Panc1 (cell line): ENCODE results near the gene FUS. TPM values are rescaled to one million over a fixed set of nuclear protein-coding genes. Genes with fewer than 3 reads are reported as not detected.

ENCODE experiments used
- ATAC-seq: fragments of 200-7000 bp; cut with Tn5 transposase; 2 replicates; pipeline ENCODE4 v1.9.1; 2020; ENCODE audit warnings: mild to moderate bottlenecking, moderate library complexity
- BruUV-seq: library from RNA; stranded (reverse); fragments of 400-500 nt; replicated peaks from 2 replicates; lab custom pipeline; 2021; lab: Mats Ljungman, UMichigan
- CTCF ChIA-PET: fragments of 300-600 bp; sonication (Branson Sonifier 250); formaldehyde crosslinking; loops from one replicate; lab custom pipeline; 2022; ENCODE audit warnings: antibody characterized with exemption; lab: Charles Lee
- POLR2A ChIA-PET: fragments of 300-600 bp; sonication (Branson Sonifier 250); formaldehyde crosslinking; loops from one replicate; lab custom pipeline; 2022; ENCODE audit warnings: antibody characterized with exemption; lab: Charles Lee
- DNase-seq: peaks from one replicate; pipeline ENCODE4 v3.0.0-alpha.2; 2010; ENCODE audit warnings: low read depth, low spot score
- H3K27ac ChIP-seq: 2 replicates; pipeline ENCODE4 v1.5.1; 2011; ENCODE audit warnings: mild to moderate bottlenecking, low read length, inconsistent platforms
- H3K27me3 ChIP-seq: fragments of 200-500 bp; sonication (Bioruptor generic); 2 replicates; pipeline ENCODE4 v1.6.0; 2014; ENCODE audit warnings: low read length, inconsistent platforms; ENCODE audit not compliant: control insufficient read depth, insufficient read depth
- H3K36me3 ChIP-seq: fragments of 200-500 bp; sonication (Bioruptor generic); 2 replicates; pipeline ENCODE4 v1.5.1; 2014; ENCODE audit warnings: inconsistent platforms, mild to moderate bottlenecking, low read length, moderate library complexity; ENCODE audit not compliant: control insufficient read depth, insufficient read depth
- H3K4me1 ChIP-seq: 2 replicates; pipeline ENCODE4 v1.5.1; 2011; ENCODE audit warnings: inconsistent platforms, mild to moderate bottlenecking, low read length, moderate library complexity; ENCODE audit not compliant: control insufficient read depth, insufficient read depth
- H3K4me3 ChIP-seq, 2 experiments: 2 replicates each; pipeline ENCODE4 v1.5.1; 2011 to 2012; ENCODE audit warnings: low read depth in 2 of 2, low read length in 2 of 2, mild to moderate bottlenecking in 2 of 2, inconsistent platforms in 1 of 2, moderate library complexity in 1 of 2
- H3K9me3 ChIP-seq: fragments of 200-500 bp; sonication (Bioruptor generic); 2 replicates; pipeline ENCODE4 v1.5.1; 2014; ENCODE audit warnings: low read depth, mild to moderate bottlenecking, inconsistent platforms, low read length, moderate library complexity; ENCODE audit not compliant: control insufficient read depth, insufficient read depth
- CTCF ChIP-seq: fragments of 450-650 bp; IDR thresholded peaks from 2 replicates; pipeline ENCODE4 v1.5.1; 2017; ENCODE audit warnings: mild to moderate bottlenecking
- POLR2AphosphoS5 ChIP-seq: IDR thresholded peaks from 2 replicates; pipeline ENCODE4 v1.6.1; 2012; ENCODE audit warnings: mild to moderate bottlenecking, low read depth, low read length, moderate library complexity
- REST ChIP-seq, 2 experiments: IDR thresholded peaks; 2 replicates each; pipeline ENCODE4 v1.6.1; 2011 to 2012; ENCODE audit warnings: low read depth in 2 of 2, control low read depth in 1 of 2, low read length in 1 of 2, mild to moderate bottlenecking in 1 of 2, moderate library complexity in 1 of 2; ENCODE audit not compliant: insufficient read depth in 1 of 2
- SIN3A ChIP-seq: IDR thresholded peaks from 2 replicates; pipeline ENCODE4 v1.6.1; 2012; ENCODE audit warnings: low read depth, mild to moderate bottlenecking, low read length, moderate library complexity, borderline replicate concordance; ENCODE audit not compliant: insufficient read depth
- TCF7L2 ChIP-seq: IDR thresholded peaks from 2 replicates; pipeline ENCODE4 v1.6.1; 2011; ENCODE audit warnings: mild to moderate bottlenecking, low read depth, low read length, inconsistent platforms
- in situ Hi-C: cut with HindIII; loops from 2 replicates; pipeline ENCODE4 v1.10.0; 2016; ENCODE audit warnings: low sequenced_read_pairs, low pct_unique_long_range_greater_than_20kb
- intact Hi-C: fragments of 100-400 bp; cut with micrococcal nuclease; formaldehyde crosslinking; loops from one replicate; pipeline ENCODE4 v1.10.0; 2022; ENCODE audit not compliant: unreplicated experiment
- total RNA-seq: library from RNA; stranded (reverse); gene quantifications from one replicate; pipeline ENCODE4 v1.2.1, GENCODE V29; 2021; ENCODE audit not compliant: unreplicated experiment

Gene FUS
- total RNA-seq, 1 experiment from 2014 or later, result 441 TPM

- Histone ChIP-seq H3K27ac (peak overlapping the region; percentile 66), H3K36me3 (no peaks in the 10 kb centered on the region), H3K4me1 (peaks cover 16% of the 10 kb centered on the region), H3K27me3 (no peaks in the 10 kb centered on the region), H3K9me3 (no peaks in the 10 kb centered on the region), H3K4me3 (peak overlapping the region; percentile 15 to 55)
- ChIA-PET POLR2A (interaction anchor here (0.7 to 1.4 kb wide), 4 partner anchors 15 to 39 kb away, joined by 3 to 9 read pairs (median 6); partner anchors contain the start of genes FUS and KAT8), CTCF (interaction anchor here (0.6 to 1.4 kb wide), 17 partner anchors 8 to 189 kb away, joined by 3 to 12 read pairs (median 3); partner anchors contain the start of genes FUS, HSD3B7, KAT8 and ZNF646)
- intact Hi-C loops, result no loop called here
- TF ChIP-seq POLR2AphosphoS5, result no peak
- TF ChIP-seq TCF7L2, result no peak
- no peak for TF ChIP-seq SIN3A
- TF ChIP-seq CTCF, result no peak
- no peak for TF ChIP-seq REST (IDR thresholded peaks at IDR 0.05; ENCODE audit: insufficient read depth in 1 of 2, low read depth in 2 of 2, low read length in 1 of 2)
- no peak for DNase-seq
- BruUV-seq, result no TSS peak
- peak; percentile 33 for ATAC-seq
- in situ Hi-C loops, result no loop called here
Observed at GRCh38 chr16:31141489-31142108, 38.3 kb upstream of the FUS start.

- intact Hi-C loops (no loop called here), in situ Hi-C loops (no loop called here)
- Histone ChIP-seq H3K27me3 (no peaks in the 10 kb centered on the region), H3K4me1 (peaks cover 16% of the 10 kb centered on the region), H3K9me3 (no peaks in the 10 kb centered on the region), H3K4me3 (peak overlapping the region; percentile 43 to 55), H3K36me3 (no peaks in the 10 kb centered on the region), H3K27ac (peak overlapping the region; percentile 66)
- no peak for TF ChIP-seq REST (IDR thresholded peaks at IDR 0.05; ENCODE audit: insufficient read depth in 1 of 2, low read depth in 2 of 2, low read length in 1 of 2)
- TF ChIP-seq CTCF, result peak; percentile 99
- no peak for TF ChIP-seq POLR2AphosphoS5
- no peak for TF ChIP-seq TCF7L2
- no peak for TF ChIP-seq SIN3A
- no TSS peak for BruUV-seq
- ChIA-PET CTCF (interaction anchor here (0.5 to 1.4 kb wide), 23 partner anchors 9 to 739 kb away, joined by 3 to 12 read pairs (median 3); partner anchors contain the start of genes FUS, HSD3B7, KAT8 and ZNF646), POLR2A (interaction anchor here (0.7 to 1.4 kb wide), 5 partner anchors 15 to 354 kb away, joined by 3 to 9 read pairs (median 4); partner anchors contain the start of genes FUS and KAT8)
- DNase-seq (peak; percentile 82), ATAC-seq (peak; percentile 92)
Observed at GRCh38 chr16:31142109-31143010, 37.6 kb upstream of the FUS start.
